Esophagus muscularis mucosa (tissue), 4 donors: ENCODE data around the gene TAP2.

ENCODE experiments used
- EP300 ChIP-seq: sonication (generic); formaldehyde crosslinking; IDR thresholded peaks from one replicate; pipeline ENCODE4 v1.6.1; 2017; ENCODE audit warnings: antibody characterized with exemption
- POLR2A ChIP-seq: fragments of 450-650 bp; IDR thresholded peaks from one replicate; pipeline ENCODE4 v1.6.1; 2017; ENCODE audit warnings: antibody characterized with exemption, moderate library complexity, mild to moderate bottlenecking, low read depth
- POLR2AphosphoS5 ChIP-seq, 2 donors: sonication (generic); formaldehyde crosslinking; IDR thresholded peaks; one replicate each; pipeline ENCODE4 v1.6.1; 2017; ENCODE audit warnings: antibody characterized with exemption in 2 of 2
- TF ChIP-seq, protein P1 (sequence below), 3 experiments: fragments of 200-600 bp in 2 of 3; fragments of 450-650 bp in 1 of 3; sonication (generic) in 2 of 3; IDR thresholded peaks; one replicate each; pipeline ENCODE4 v1.5.1; 2017 to 2019; ENCODE audit warnings: antibody characterized with exemption in 3 of 3, mild to moderate bottlenecking in 2 of 3, moderate library complexity in 1 of 3

DNA sequence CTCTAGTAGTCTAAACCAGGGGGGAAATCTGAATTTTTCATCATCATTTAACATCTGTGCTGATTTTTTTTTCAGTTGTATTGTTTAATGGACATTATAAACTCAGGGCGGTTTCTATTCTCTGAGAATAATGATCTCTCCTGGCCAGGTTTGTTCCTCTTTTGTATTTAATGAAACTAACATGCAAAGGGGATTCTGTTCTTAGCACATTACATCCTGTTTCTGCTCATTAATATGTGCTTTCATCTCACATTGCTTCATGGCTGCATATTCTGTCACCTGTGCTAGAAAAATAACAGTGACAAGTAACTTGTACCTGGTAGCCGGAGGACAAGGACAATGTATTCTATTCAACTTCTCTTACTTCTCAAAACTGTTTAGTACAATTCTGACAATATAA, 22.5 kb downstream of the TAP2 start:
- TF ChIP-seq POLR2AphosphoS5 (IDR thresholded peaks at IDR 0.05) (no peak), POLR2A (no peak), EP300 (no peak)
- TF ChIP-seq, protein P1, sequence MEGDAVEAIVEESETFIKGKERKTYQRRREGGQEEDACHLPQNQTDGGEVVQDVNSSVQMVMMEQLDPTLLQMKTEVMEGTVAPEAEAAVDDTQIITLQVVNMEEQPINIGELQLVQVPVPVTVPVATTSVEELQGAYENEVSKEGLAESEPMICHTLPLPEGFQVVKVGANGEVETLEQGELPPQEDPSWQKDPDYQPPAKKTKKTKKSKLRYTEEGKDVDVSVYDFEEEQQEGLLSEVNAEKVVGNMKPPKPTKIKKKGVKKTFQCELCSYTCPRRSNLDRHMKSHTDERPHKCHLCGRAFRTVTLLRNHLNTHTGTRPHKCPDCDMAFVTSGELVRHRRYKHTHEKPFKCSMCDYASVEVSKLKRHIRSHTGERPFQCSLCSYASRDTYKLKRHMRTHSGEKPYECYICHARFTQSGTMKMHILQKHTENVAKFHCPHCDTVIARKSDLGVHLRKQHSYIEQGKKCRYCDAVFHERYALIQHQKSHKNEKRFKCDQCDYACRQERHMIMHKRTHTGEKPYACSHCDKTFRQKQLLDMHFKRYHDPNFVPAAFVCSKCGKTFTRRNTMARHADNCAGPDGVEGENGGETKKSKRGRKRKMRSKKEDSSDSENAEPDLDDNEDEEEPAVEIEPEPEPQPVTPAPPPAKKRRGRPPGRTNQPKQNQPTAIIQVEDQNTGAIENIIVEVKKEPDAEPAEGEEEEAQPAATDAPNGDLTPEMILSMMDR (IDR thresholded peaks at IDR 0.05) = no peak
